Nucleus accumbens (tissue), 56 donors: ENCODE data around the gene PPFIA1.

Source experiments
- DNase-seq, 56 donors: peaks; one replicate each; lab custom pipeline; 2025; lab: John Stamatoyannopoulos, UW

PPFIA1 gene

GRCh38 chr11:70423523-70424505 is 153.3 kb downstream of the PPFIA1 start:
- peak in 1 of 56 donors; percentile 24 for DNase-seq

GRCh38 chr11:70424765-70425344 is 154.4 kb downstream of the PPFIA1 start:
- no peak for DNase-seq

- DNase-seq, result no peak
Observed at GRCh38 chr11:70427436-70427835, 156.9 kb downstream of the PPFIA1 start.

GRCh38 chr11:70428701-70429427 is 158.4 kb downstream of the PPFIA1 start:
- no peak for DNase-seq

GRCh38 chr11:70429428-70429705 is 158.9 kb downstream of the PPFIA1 start:
- DNase-seq, result no peak

- DNase-seq, result no peak
Observed at GRCh38 chr11:70429724-70430521, 159.4 kb downstream of the PPFIA1 start.

- peak in 6 of 56 donors; percentile 9 to 37 (median 28) for DNase-seq
Observed at GRCh38 chr11:70430671-70431574, 160.4 kb downstream of the PPFIA1 start.

GRCh38 chr11:70431611-70432010 is 161.1 kb downstream of the PPFIA1 start:
- DNase-seq, result no peak

GRCh38 chr11:70432065-70432464 is 161.6 kb downstream of the PPFIA1 start:
- no peak for DNase-seq

- no peak for DNase-seq
Observed at GRCh38 chr11:70432580-70432979, 162.1 kb downstream of the PPFIA1 start.

GRCh38 chr11:70433038-70433437 is 162.5 kb downstream of the PPFIA1 start:
- no peak for DNase-seq

GRCh38 chr11:70433526-70433925 is 163.0 kb downstream of the PPFIA1 start:
- no peak for DNase-seq
